ENCODE measurements around the gene COG1. TPM values are rescaled to one million over a fixed set of nuclear protein-coding genes. Genes with fewer than 3 reads are reported as not detected.

Gene COG1
- total RNA-seq, 1 donor = 23.2 TPM

DNA sequence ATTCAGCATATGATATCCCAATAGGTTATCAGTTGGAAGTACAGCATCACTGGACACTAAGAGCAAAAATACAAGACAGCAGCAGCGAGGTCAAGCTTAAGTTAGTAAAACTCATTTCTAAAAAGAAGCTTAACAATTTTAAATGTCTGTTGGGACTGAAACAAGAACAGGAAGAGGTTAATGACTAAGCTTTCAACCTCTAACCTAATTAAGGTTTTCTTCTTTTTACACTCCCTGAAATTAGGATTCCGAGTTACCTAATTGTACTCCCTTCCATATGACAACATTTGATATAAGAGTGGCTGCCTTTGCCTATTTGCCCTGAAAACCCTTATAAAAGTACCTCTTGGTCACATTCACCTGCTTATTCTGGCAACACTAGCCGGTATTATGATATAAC, 34.5 kb downstream of the COG1 start:
- H3K4me1 ChIP-seq (ENCODE audit: insufficient read depth, low read length) = peaks cover 45% of the 10 kb centered on the region
- no peaks in the 10 kb centered on the region for H3K9me3 ChIP-seq (ENCODE audit: low read depth, low read length)
- H2AFZ ChIP-seq (ENCODE audit: low read length) = no peak overlapping the region
- H4K20me1 ChIP-seq (ENCODE audit: insufficient read depth, low read length) = peaks cover 33% of the 10 kb centered on the region
- peak overlapping the region; percentile 32 for H3K27ac ChIP-seq (ENCODE audit: low read depth, low read length)
- DNase-seq (ENCODE audit: insufficient read length, low spot score, missing footprints) = no peak
- peak overlapping the region; percentile 65 for H3K4me2 ChIP-seq (ENCODE audit: insufficient read depth, low read length)
- no peaks in the 10 kb centered on the region for H3K27me3 ChIP-seq (ENCODE audit: insufficient read depth, low read length)
- peaks cover 6% of the 10 kb centered on the region for H3K36me3 ChIP-seq (ENCODE audit: insufficient read depth, low read length)
- TF ChIP-seq, protein P1, sequence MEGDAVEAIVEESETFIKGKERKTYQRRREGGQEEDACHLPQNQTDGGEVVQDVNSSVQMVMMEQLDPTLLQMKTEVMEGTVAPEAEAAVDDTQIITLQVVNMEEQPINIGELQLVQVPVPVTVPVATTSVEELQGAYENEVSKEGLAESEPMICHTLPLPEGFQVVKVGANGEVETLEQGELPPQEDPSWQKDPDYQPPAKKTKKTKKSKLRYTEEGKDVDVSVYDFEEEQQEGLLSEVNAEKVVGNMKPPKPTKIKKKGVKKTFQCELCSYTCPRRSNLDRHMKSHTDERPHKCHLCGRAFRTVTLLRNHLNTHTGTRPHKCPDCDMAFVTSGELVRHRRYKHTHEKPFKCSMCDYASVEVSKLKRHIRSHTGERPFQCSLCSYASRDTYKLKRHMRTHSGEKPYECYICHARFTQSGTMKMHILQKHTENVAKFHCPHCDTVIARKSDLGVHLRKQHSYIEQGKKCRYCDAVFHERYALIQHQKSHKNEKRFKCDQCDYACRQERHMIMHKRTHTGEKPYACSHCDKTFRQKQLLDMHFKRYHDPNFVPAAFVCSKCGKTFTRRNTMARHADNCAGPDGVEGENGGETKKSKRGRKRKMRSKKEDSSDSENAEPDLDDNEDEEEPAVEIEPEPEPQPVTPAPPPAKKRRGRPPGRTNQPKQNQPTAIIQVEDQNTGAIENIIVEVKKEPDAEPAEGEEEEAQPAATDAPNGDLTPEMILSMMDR (IDR thresholded peaks at IDR 0.05; ENCODE audit: extremely low read depth, low read depth, low read length) = no peak
- peaks cover 86% of the 10 kb centered on the region for H3K79me2 ChIP-seq (ENCODE audit: insufficient read depth, low read length)
- peak overlapping the region; percentile 19 for H3K4me3 ChIP-seq (ENCODE audit: insufficient read depth, low read length)

- TF ChIP-seq, protein P1 (IDR thresholded peaks at IDR 0.05; ENCODE audit: extremely low read depth, low read depth, low read length) = no peak
- Histone ChIP-seq H2AFZ (ENCODE audit: low read length) (no peak overlapping the region), H3K4me3 (ENCODE audit: insufficient read depth, low read length) (no peak overlapping the region), H3K27ac (ENCODE audit: low read depth, low read length) (peak overlapping the region; percentile 13), H4K20me1 (ENCODE audit: insufficient read depth, low read length) (peaks cover 33% of the 10 kb centered on the region), H3K4me2 (ENCODE audit: insufficient read depth, low read length) (peak overlapping the region; percentile 65), H3K79me2 (ENCODE audit: insufficient read depth, low read length) (peaks cover 88% of the 10 kb centered on the region), H3K36me3 (ENCODE audit: insufficient read depth, low read length) (peaks cover 2% of the 10 kb centered on the region), H3K9me3 (ENCODE audit: low read depth, low read length) (no peaks in the 10 kb centered on the region), H3K27me3 (ENCODE audit: insufficient read depth, low read length) (no peaks in the 10 kb centered on the region), H3K4me1 (ENCODE audit: insufficient read depth, low read length) (peaks cover 45% of the 10 kb centered on the region)
- DNase-seq (ENCODE audit: insufficient read length, low spot score, missing footprints) = no peak
Measured at GRCh38 chr17:73227944-73228343, 35.1 kb downstream of the COG1 start.

- Histone ChIP-seq H3K9me3 (ENCODE audit: low read depth, low read length) (no peaks in the 10 kb centered on the region), H3K4me1 (ENCODE audit: insufficient read depth, low read length) (peaks cover 50% of the 10 kb centered on the region), H2AFZ (ENCODE audit: low read length) (no peak overlapping the region), H3K4me2 (ENCODE audit: insufficient read depth, low read length) (peak overlapping the region; percentile 65), H4K20me1 (ENCODE audit: insufficient read depth, low read length) (peaks cover 33% of the 10 kb centered on the region), H3K36me3 (ENCODE audit: insufficient read depth, low read length) (no peaks in the 10 kb centered on the region), H3K4me3 (ENCODE audit: insufficient read depth, low read length) (no peak overlapping the region), H3K27me3 (ENCODE audit: insufficient read depth, low read length) (no peaks in the 10 kb centered on the region), H3K27ac (ENCODE audit: low read depth, low read length) (peak overlapping the region; percentile 61), H3K79me2 (ENCODE audit: insufficient read depth, low read length) (peaks cover 89% of the 10 kb centered on the region)
- TF ChIP-seq, protein P1 (IDR thresholded peaks at IDR 0.05; ENCODE audit: extremely low read depth, low read depth, low read length) = no peak
- peak; percentile 93 for DNase-seq (ENCODE audit: insufficient read length, low spot score, missing footprints)
Measured at GRCh38 chr17:73228748-73229236, 35.9 kb downstream of the COG1 start.

DNA sequence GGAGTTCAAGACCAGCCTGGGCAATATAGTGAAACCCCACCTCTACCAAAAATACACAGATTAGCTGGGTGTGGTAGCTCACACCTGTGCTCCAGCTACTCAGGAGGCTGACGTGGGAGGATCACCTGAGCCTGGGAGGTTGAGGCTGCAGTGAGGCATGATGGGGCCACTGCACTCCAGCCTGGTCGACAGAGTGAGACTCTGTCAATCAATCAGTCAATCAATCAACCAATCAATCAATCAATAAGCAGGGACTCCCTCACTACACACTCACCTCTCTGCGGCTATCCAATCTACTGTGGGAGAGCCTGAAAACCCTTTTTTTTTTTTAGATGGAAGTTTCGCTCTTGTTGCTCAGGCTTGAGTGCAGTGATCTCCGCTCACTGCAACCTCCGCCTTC, 37.2 kb downstream of the COG1 start:
- Histone ChIP-seq H3K9me3 (ENCODE audit: low read depth, low read length) (no peaks in the 10 kb centered on the region), H3K27me3 (ENCODE audit: insufficient read depth, low read length) (no peaks in the 10 kb centered on the region), H3K27ac (ENCODE audit: low read depth, low read length) (no peak overlapping the region), H3K4me3 (ENCODE audit: insufficient read depth, low read length) (no peak overlapping the region), H3K4me2 (ENCODE audit: insufficient read depth, low read length) (no peak overlapping the region), H3K36me3 (ENCODE audit: insufficient read depth, low read length) (no peaks in the 10 kb centered on the region), H2AFZ (ENCODE audit: low read length) (no peak overlapping the region), H3K4me1 (ENCODE audit: insufficient read depth, low read length) (peaks cover 48% of the 10 kb centered on the region), H3K79me2 (ENCODE audit: insufficient read depth, low read length) (peaks cover 77% of the 10 kb centered on the region), H4K20me1 (ENCODE audit: insufficient read depth, low read length) (peaks cover 33% of the 10 kb centered on the region)
- TF ChIP-seq, protein P1 (IDR thresholded peaks at IDR 0.05; ENCODE audit: extremely low read depth, low read depth, low read length) = no peak
- no peak for DNase-seq (ENCODE audit: insufficient read length, low spot score, missing footprints)

Measured in osteoblast (primary cell).